CD14-positive monocyte (primary cell): ENCODE results near the gene TRUB1. TPM values are rescaled to one million over a fixed set of nuclear protein-coding genes. Genes with fewer than 3 reads are reported as not detected.

Source experiments
- DNase-seq, 3 donors: peaks; one replicate each; pipeline ENCODE4 v3.0.0-alpha.2; 2011 to 2022
- H2AFZ ChIP-seq: 2 replicates; pipeline ENCODE4 v1.6.0; 2012; ENCODE audit warnings: mild to moderate bottlenecking, low read depth, low read length, inconsistent platforms; ENCODE audit not compliant: insufficient read depth, poor library complexity, severe bottlenecking
- H3K27ac ChIP-seq, 2 donors: 1 replicate in 1 of 2; 2 replicates in 1 of 2; pipeline ENCODE4 v1.5.1; 2012 to 2013; ENCODE audit warnings: low read length in 2 of 2, control low read depth in 1 of 2, inconsistent platforms in 1 of 2, low read depth in 1 of 2, mild to moderate bottlenecking in 1 of 2
- H3K27me3 ChIP-seq, 2 donors: one replicate each; pipeline versions ENCODE4 v1.6.0 to v1.6.1; 2011 to 2013; ENCODE audit warnings: low read length in 2 of 2; ENCODE audit not compliant: control insufficient read depth in 2 of 2, insufficient read depth in 2 of 2
- H3K36me3 ChIP-seq, 2 donors: replicated peaks in 1 of 2; 1 replicate in 1 of 2; 2 replicates in 1 of 2; pipeline versions ENCODE4 v1.5.1 to v1.6.1; 2012 to 2013; ENCODE audit warnings: low read length in 2 of 2, control low read depth in 1 of 2, inconsistent platforms in 1 of 2, mild to moderate bottlenecking in 1 of 2; ENCODE audit not compliant: insufficient read depth in 2 of 2, control insufficient read depth in 1 of 2
- H3K4me1 ChIP-seq, 2 donors: 1 replicate in 1 of 2; 2 replicates in 1 of 2; pipeline versions ENCODE4 v1.5.1 to v1.6.1; 2012 to 2013; ENCODE audit warnings: low read length in 2 of 2, control low read depth in 1 of 2, inconsistent platforms in 1 of 2, mild to moderate bottlenecking in 1 of 2, moderate library complexity in 1 of 2; ENCODE audit not compliant: insufficient read depth in 2 of 2, control insufficient read depth in 1 of 2
- H3K4me2 ChIP-seq: replicated peaks from 2 replicates; pipeline ENCODE3; 2012; ENCODE audit warnings: low read length, moderate library complexity, mild to moderate bottlenecking; ENCODE audit not compliant: poor library complexity, severe bottlenecking; ENCODE audit errors: extremely low read depth
- H3K4me3 ChIP-seq, 3 experiments: fragments of 200-600 bp in 1 of 3; sonication (generic) in 1 of 3; replicated peaks in 1 of 3; 1 replicate in 2 of 3; 2 replicates in 1 of 3; pipeline ENCODE4 v1.5.1; 2011 to 2013; ENCODE audit warnings: low read length in 3 of 3, mild to moderate bottlenecking in 3 of 3, control low read depth in 2 of 3, low read depth in 2 of 3, inconsistent platforms in 1 of 3, moderate library complexity in 1 of 3
- H3K79me2 ChIP-seq: 2 replicates; pipeline ENCODE4 v1.6.0; 2012; ENCODE audit warnings: mild to moderate bottlenecking, control low read depth, inconsistent platforms, low read length, moderate library complexity; ENCODE audit not compliant: insufficient read depth
- H3K9ac ChIP-seq: 2 replicates; pipeline ENCODE4 v1.6.0; 2017; ENCODE audit warnings: low read length, mild to moderate bottlenecking; ENCODE audit not compliant: insufficient read depth, poor library complexity, severe bottlenecking
- H3K9me3 ChIP-seq, 2 donors: replicated peaks in 1 of 2; 1 replicate in 1 of 2; 2 replicates in 1 of 2; pipeline versions ENCODE4 v1.5.1 to v1.6.1; 2012 to 2013; ENCODE audit warnings: low read length in 2 of 2, control low read depth in 1 of 2; ENCODE audit not compliant: control insufficient read depth in 1 of 2, insufficient read depth in 1 of 2
- H4K20me1 ChIP-seq: 2 replicates; pipeline ENCODE4 v1.6.0; 2012; ENCODE audit warnings: mild to moderate bottlenecking, low read length, control low read depth, moderate library complexity; ENCODE audit not compliant: insufficient read depth
- H3K27ac Mint-ChIP-seq, 7 donors: one replicate each; pipeline ENCODE4 v1.8.0; 2020; ENCODE audit warnings: mild to moderate bottlenecking in 7 of 7, mixed read lengths in 7 of 7, moderate library complexity in 6 of 7, inconsistent platforms in 2 of 7
- H3K27me3 Mint-ChIP-seq, 3 donors: one replicate each; pipeline ENCODE4 v1.8.0; 2021 to 2022; ENCODE audit warnings: low read depth in 3 of 3, mild to moderate bottlenecking in 3 of 3, mixed read lengths in 3 of 3, moderate library complexity in 3 of 3, inconsistent platforms in 1 of 3
- H3K36me3 Mint-ChIP-seq, 2 donors: one replicate each; pipeline ENCODE4 v1.8.0; 2020; ENCODE audit warnings: mixed read lengths in 2 of 2, inconsistent platforms in 1 of 2, mild to moderate bottlenecking in 1 of 2
- H3K4me1 Mint-ChIP-seq: one replicate; pipeline ENCODE4 v1.8.0; 2020; ENCODE audit warnings: mild to moderate bottlenecking, mixed read lengths
- H3K4me3 Mint-ChIP-seq, 2 donors: one replicate each; pipeline ENCODE4 v1.8.0; 2020; ENCODE audit warnings: mild to moderate bottlenecking in 2 of 2, mixed read lengths in 2 of 2, moderate library complexity in 1 of 2
- H3K9me3 Mint-ChIP-seq, 7 donors: one replicate each; pipeline ENCODE4 v1.8.0; 2020 to 2022; ENCODE audit warnings: mixed read lengths in 7 of 7, mild to moderate bottlenecking in 6 of 7, moderate library complexity in 6 of 7, inconsistent platforms in 2 of 7
- CTCF ChIP-seq: fragments of 200-600 bp; IDR thresholded peaks from one replicate; pipeline ENCODE4 v1.8.0; 2022; ENCODE audit warnings: antibody characterized with exemption, mild to moderate bottlenecking
- WGBS: methylation state at CpG from one replicate; pipeline ENCODE4 v1.1.5; 2013; ENCODE audit warnings: missing lambda C conversion rate; ENCODE audit not compliant: insufficient coverage; 5-methylcytosine and 5-hydroxymethylcytosine counted together
- intact Hi-C, 2 donors: fragments of 100-400 bp; cut with micrococcal nuclease; formaldehyde crosslinking; loops; one replicate each; pipeline versions ENCODE4 v1.15.0 to v1.15.1; 2023
- polyA plus RNA-seq, 3 donors: library from polyadenylated mRNA; depleted of rRNA in 1 of 3; unstranded in 2 of 3; stranded (reverse) in 1 of 3; fragments of 300-500 nt in 2 of 3; fragments of >200 nt in 1 of 3; fragmentation: Illumina TruSeq in 2 of 3; gene quantifications; 1 replicate in 2 of 3; 2 replicates in 1 of 3; pipeline ENCODE4 v1.2.3, GENCODE V29; 2012 to 2021

The TRUB1 gene
- polyA plus RNA-seq, 3 donors: 3.0 to 5.0 (median 3.3) TPM

- Mint-ChIP-seq H3K36me3 (no peaks in the 10 kb centered on the region), H3K4me3 (no peak overlapping the region), H3K27ac (no peak overlapping the region), H3K4me1 (no peaks in the 10 kb centered on the region), H3K9me3 (no peaks in the 10 kb centered on the region), H3K27me3 (peaks cover 0 to 5% (median 0%) of the 10 kb centered on the region in 3 donors)
- H3K4me1 ChIP-seq: no peaks in the 10 kb centered on the region
- no peaks in the 10 kb centered on the region for H3K27me3 ChIP-seq
- no peak overlapping the region for H3K27ac ChIP-seq
- no peak for TF ChIP-seq CTCF
- no peaks in the 10 kb centered on the region for H3K36me3 ChIP-seq
- 100% methylated on average over 1 of the region's 3 CpGs for WGBS
- intact Hi-C loops: no loop called here
- no peaks in the 10 kb centered on the region for H3K9me3 ChIP-seq
- H2AFZ ChIP-seq: no peak overlapping the region
- DNase-seq: no peak
- H4K20me1 ChIP-seq: no peaks in the 10 kb centered on the region
- no peak overlapping the region for H3K4me3 ChIP-seq
- no peaks in the 10 kb centered on the region for H3K79me2 ChIP-seq
- no peak overlapping the region for H3K9ac ChIP-seq
- H3K4me2 ChIP-seq: no peak overlapping the region
These were observed 19.9 kb upstream of the TRUB1 start for GRCh38 chr10:114917927-114918672.

GRCh38 chr10:114920459-114920858 is 17.5 kb upstream of the TRUB1 start:
- H3K4me1 Mint-ChIP-seq: no peaks in the 10 kb centered on the region
- Histone ChIP-seq H4K20me1 (no peaks in the 10 kb centered on the region), H2AFZ (no peak overlapping the region), H3K27ac (no peak overlapping the region), H3K27me3 (no peaks in the 10 kb centered on the region), H3K4me2 (no peak overlapping the region), H3K9ac (no peak overlapping the region), H3K9me3 (no peaks in the 10 kb centered on the region), H3K4me3 (no peak overlapping the region), H3K36me3 (no peaks in the 10 kb centered on the region), H3K4me1 (no peaks in the 10 kb centered on the region), H3K79me2 (no peaks in the 10 kb centered on the region)
- peaks cover 0 to 8% (median 0%) of the 10 kb centered on the region in 3 donors for H3K27me3 Mint-ChIP-seq
- H3K27ac Mint-ChIP-seq: no peak overlapping the region
- TF ChIP-seq CTCF: no peak
- no peak overlapping the region for H3K4me3 Mint-ChIP-seq
- no peak for DNase-seq
- intact Hi-C loops: no loop called here
- H3K36me3 Mint-ChIP-seq: no peaks in the 10 kb centered on the region
- no peaks in the 10 kb centered on the region for H3K9me3 Mint-ChIP-seq
- 89% methylated on average over 1 of the region's 1 CpG for WGBS
